Muscle layer of duodenum (tissue), 2 donors: ENCODE measurements around the gene PTCH1.

Source experiments
- H3K27ac ChIP-seq: one replicate; pipeline ENCODE4 v1.7.0; 2013; ENCODE audit warnings: mild to moderate bottlenecking, low read length
- H3K27me3 ChIP-seq: one replicate; pipeline ENCODE4 v1.7.0; 2013; ENCODE audit warnings: low read depth, mild to moderate bottlenecking, control low read depth, low read length
- H3K36me3 ChIP-seq, 2 donors: one replicate each; pipeline ENCODE4 v1.7.0; 2013; ENCODE audit warnings: low read length in 2 of 2, control low read depth in 1 of 2, mild to moderate bottlenecking in 1 of 2; ENCODE audit not compliant: insufficient read depth in 2 of 2, control insufficient read depth in 1 of 2
- H3K4me1 ChIP-seq, 2 donors: one replicate each; pipeline ENCODE4 v1.7.0; 2013; ENCODE audit warnings: low read length in 2 of 2, mild to moderate bottlenecking in 2 of 2, control low read depth in 1 of 2, moderate library complexity in 1 of 2; ENCODE audit not compliant: insufficient read depth in 2 of 2, control insufficient read depth in 1 of 2
- H3K4me3 ChIP-seq, 2 donors: one replicate each; pipeline ENCODE4 v1.7.0; 2013; ENCODE audit warnings: low read length in 2 of 2, low read depth in 1 of 2, mild to moderate bottlenecking in 1 of 2
- H3K9me3 ChIP-seq, 2 donors: one replicate each; pipeline ENCODE4 v1.7.0; 2013; ENCODE audit warnings: low read length in 2 of 2, control low read depth in 1 of 2, mild to moderate bottlenecking in 1 of 2; ENCODE audit not compliant: control insufficient read depth in 1 of 2
- donor health status: healthy.

The PTCH1 gene

DNA sequence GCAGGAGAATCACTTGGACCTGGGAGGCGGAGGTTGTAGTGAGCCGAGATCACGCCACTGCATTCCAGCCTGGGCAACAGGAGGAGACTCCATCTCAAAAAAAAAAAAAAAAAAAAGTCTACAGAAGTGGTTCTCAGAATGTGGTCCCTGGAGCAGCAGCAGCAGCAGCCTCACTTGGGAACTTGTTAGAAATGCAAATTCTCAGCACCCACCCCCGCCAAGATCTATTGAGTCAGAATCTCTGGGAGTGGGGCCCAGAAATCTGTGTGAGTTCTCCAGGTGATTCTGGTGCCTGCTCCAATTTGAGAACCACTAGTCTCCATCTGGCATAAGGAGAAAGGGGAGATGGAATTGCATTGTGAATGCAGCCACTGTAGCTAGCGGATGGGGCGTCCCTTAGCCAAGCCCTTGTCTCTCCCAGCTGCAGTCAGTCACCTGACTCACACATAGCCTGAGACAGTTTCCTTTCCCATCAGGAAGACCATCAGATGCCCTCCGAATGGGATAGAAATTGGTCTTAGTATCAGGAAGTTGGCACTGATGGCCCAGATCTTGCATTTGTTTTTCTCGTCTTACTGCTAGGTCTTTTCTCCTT is 12.2 kb upstream of the PTCH1 start:
- Histone ChIP-seq H3K27ac (no peak overlapping the region), H3K36me3 (no peaks in the 10 kb centered on the region), H3K4me3 (no peak overlapping the region), H3K4me1 (no peaks in the 10 kb centered on the region), H3K27me3 (no peaks in the 10 kb centered on the region), H3K9me3 (no peaks in the 10 kb centered on the region)

GRCh38 chr9:95522871-95523370 is 6.2 kb upstream of the PTCH1 start:
- no peak overlapping the region for H3K27ac ChIP-seq
- H3K36me3 ChIP-seq, result no peaks in the 10 kb centered on the region

DNA sequence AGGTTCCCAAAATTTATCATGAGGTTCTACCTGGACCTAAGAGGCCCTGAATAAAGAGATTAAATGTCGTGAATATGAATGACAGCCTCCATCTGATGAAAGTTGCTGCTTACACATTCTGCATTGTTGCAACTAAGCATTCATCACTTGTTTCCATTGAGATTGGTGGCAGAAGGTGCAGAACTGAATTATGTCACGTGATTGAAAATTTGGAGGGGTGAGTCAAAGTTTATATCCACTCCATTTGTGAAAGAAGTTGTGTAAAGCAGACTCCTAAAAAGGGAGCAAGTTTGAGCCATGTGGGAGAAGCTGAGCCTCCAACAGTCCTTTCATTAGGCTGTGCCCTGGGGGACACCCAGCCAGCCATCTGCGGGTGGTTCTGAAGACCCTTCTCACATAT is 4.9 kb upstream of the PTCH1 start:
- H3K27me3 ChIP-seq, result no peaks in the 10 kb centered on the region
- H3K36me3 ChIP-seq, result no peaks in the 10 kb centered on the region
- no peaks in the 10 kb centered on the region for H3K9me3 ChIP-seq
- peaks cover 0 to 10% of the 10 kb centered on the region in 2 donors for H3K4me1 ChIP-seq
- no peak overlapping the region for H3K27ac ChIP-seq
- no peak overlapping the region for H3K4me3 ChIP-seq

More at GRCh38 chr9:95522871-95523370, 6.2 kb upstream of the PTCH1 start:
- Histone ChIP-seq H3K4me3 (no peak overlapping the region), H3K27me3 (no peaks in the 10 kb centered on the region), H3K4me1 (no peaks in the 10 kb centered on the region), H3K9me3 (no peaks in the 10 kb centered on the region)

DNA sequence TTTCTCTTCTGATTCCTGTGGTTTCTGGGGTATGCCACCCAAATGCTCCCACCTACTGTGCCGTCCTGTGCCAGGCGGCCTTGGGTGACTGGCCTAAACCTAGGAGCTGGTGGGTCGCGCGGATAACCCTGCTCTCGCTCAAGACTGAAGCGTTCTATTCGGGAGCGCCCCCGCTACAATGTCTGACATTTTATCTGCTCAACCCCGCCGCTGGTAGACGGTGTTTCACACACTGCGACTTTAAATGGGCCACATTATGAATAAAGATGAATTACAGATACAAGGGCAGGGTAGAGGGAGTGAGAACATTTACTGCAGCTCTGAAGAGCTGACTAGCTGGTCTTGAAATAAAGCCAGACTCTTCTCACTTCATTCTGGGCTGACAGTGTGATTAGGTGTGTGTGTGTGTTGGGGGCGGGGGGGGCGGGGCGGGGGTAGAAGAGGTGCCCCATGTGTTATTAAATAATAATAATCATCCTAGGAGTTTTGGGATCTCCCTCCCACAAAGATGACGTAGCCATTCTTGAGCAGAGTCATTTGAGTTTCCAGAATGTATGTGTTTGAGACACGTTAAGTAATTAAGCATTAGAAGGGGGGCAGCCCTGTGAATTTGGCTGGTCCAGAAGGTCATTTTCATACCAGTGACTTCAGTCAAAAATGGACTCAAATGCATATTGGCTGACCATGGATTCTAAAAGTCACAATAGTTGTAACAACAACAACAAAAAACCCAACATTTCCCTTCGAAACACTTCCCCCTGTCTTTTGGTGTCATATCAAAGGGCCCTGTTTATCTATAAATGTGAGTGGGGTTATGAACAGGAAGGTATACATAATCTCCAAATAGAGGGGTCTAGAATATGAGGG is 1.0 kb upstream of the PTCH1 start:
- Histone ChIP-seq H3K27ac (no peak overlapping the region), H3K4me1 (peaks cover 0 to 16% of the 10 kb centered on the region in 2 donors), H3K9me3 (no peaks in the 10 kb centered on the region), H3K4me3 (peak overlapping the region in 1 of 2 donors; percentile 82), H3K36me3 (no peaks in the 10 kb centered on the region), H3K27me3 (no peaks in the 10 kb centered on the region)

- no peak overlapping the region for H3K27ac ChIP-seq
- H3K4me1 ChIP-seq, result peaks cover 0 to 26% of the 10 kb centered on the region in 2 donors
- H3K27me3 ChIP-seq, result no peaks in the 10 kb centered on the region
- no peaks in the 10 kb centered on the region for H3K36me3 ChIP-seq
- no peaks in the 10 kb centered on the region for H3K9me3 ChIP-seq
- H3K4me3 ChIP-seq, result peak overlapping the region; percentile 71 to 82
These were observed 494 bp downstream of the PTCH1 start for GRCh38 chr9:95516221-95516733.

- H3K27me3 ChIP-seq, result no peaks in the 10 kb centered on the region
- H3K9me3 ChIP-seq, result no peaks in the 10 kb centered on the region
- H3K4me3 ChIP-seq, result peak overlapping the region; percentile 40 to 64
- H3K4me1 ChIP-seq, result peaks cover 0 to 27% of the 10 kb centered on the region in 2 donors
- no peaks in the 10 kb centered on the region for H3K36me3 ChIP-seq
- H3K27ac ChIP-seq, result no peak overlapping the region
These were observed 1.3 kb downstream of the PTCH1 start for GRCh38 chr9:95515272-95516113.

DNA sequence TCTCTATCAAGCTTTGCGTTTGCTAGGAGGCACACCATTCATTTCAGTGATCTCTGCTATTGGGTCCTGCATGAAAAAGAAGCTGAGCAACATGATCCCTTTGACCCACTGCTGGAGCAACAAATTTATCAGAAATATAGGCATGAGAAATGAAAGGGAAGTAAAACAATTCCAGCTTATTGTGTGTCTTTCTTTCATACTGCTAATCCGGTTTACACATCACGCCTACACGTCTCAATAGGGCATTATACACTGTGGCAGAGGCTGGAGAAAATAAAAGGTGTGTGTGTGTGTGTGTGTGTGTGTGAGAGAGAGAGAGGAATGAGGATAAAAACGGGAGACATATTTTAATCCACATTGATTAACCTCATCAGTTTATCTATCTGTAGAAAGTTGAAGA is 2.4 kb downstream of the PTCH1 start:
- Histone ChIP-seq H3K27me3 (no peaks in the 10 kb centered on the region), H3K4me1 (peaks cover 0 to 33% of the 10 kb centered on the region in 2 donors), H3K9me3 (no peaks in the 10 kb centered on the region), H3K36me3 (no peaks in the 10 kb centered on the region), H3K27ac (no peak overlapping the region), H3K4me3 (no peak overlapping the region)

GRCh38 chr9:95513711-95514110 is 3.1 kb downstream of the PTCH1 start:
- Histone ChIP-seq H3K4me3 (no peak overlapping the region), H3K27me3 (no peaks in the 10 kb centered on the region), H3K9me3 (no peaks in the 10 kb centered on the region), H3K27ac (no peak overlapping the region), H3K4me1 (peaks cover 0 to 38% of the 10 kb centered on the region in 2 donors), H3K36me3 (no peaks in the 10 kb centered on the region)

DNA sequence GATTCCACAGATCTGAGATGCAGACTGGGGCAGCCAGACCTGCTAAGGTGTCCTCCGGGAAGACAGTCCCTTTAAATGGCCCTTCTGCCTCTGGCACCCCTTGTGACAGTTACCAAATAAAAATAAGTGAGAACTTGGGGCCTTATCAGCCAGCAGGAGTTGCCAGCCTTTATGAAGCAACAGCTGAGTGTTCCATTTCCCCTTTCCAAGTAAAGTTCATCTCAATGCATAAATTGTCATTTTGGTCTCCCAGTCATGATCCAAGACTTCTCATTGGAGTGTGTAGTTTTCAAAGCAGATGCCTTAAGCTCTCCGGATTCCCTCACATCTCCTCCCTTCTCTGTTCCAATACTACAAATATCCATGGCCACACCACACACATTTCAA is 4.1 kb downstream of the PTCH1 start:
- Histone ChIP-seq H3K27ac (no peak overlapping the region), H3K27me3 (no peaks in the 10 kb centered on the region), H3K36me3 (no peaks in the 10 kb centered on the region), H3K4me3 (no peak overlapping the region), H3K9me3 (no peaks in the 10 kb centered on the region), H3K4me1 (peaks cover 0 to 38% of the 10 kb centered on the region in 2 donors)

DNA sequence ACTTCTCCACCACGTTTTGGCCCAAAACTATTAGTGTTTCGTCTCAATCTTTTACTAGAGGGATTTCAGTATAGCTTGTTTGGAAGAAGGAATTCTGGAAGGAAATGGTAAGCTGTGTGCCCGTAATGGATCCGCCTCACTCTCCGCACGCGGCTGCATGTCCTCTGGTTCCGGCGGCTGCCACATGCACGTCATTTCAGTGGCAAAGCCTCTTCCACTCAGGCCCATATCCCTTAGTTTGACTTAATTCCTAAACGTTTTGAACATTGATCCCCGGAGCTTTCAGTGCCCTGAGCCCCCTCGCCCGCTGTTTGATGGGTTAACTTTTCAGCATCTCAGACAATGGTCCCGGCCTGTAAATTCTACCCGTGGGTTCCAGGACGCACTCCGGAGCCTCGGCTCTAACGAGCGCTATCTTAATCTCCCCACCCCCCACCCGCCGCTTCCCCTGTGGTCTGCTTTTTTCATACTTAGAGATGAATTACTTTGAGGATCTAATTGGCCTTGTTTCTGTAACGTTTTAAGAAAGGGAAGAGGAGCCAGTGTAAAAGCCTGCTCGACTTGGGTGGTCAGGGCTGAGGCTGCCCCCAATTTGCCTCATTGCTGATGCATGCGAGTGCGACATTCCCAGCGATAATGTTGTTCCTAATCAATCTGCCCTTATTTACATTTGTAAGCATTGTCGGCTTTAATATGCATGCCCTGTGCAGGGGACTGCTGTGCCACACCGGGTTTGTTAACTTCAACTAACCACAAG is 4.6 kb downstream of the PTCH1 start:
- peak overlapping the region; percentile 51 to 95 for H3K4me3 ChIP-seq
- H3K27ac ChIP-seq, result peak overlapping the region; percentile 42
- H3K36me3 ChIP-seq, result no peaks in the 10 kb centered on the region
- no peaks in the 10 kb centered on the region for H3K27me3 ChIP-seq
- H3K9me3 ChIP-seq, result no peaks in the 10 kb centered on the region
- H3K4me1 ChIP-seq, result peaks cover 0 to 32% of the 10 kb centered on the region in 2 donors
